Endodermal cell (in vitro differentiated cells): ENCODE results near the gene P2RX1. TPM values are rescaled to one million over a fixed set of nuclear protein-coding genes. Genes with fewer than 3 reads are reported as not detected.

Experiments used
- DNase-seq: peaks from one replicate; pipeline ENCODE4 v3.0.0-alpha.2; 2017
- H3K27ac ChIP-seq: 2 replicates; pipeline ENCODE4 v1.5.1; 2013; ENCODE audit warnings: mild to moderate bottlenecking, low read depth, low read length, moderate library complexity
- H3K27me3 ChIP-seq: 2 replicates; pipeline ENCODE4 v1.6.1; 2013; ENCODE audit warnings: mild to moderate bottlenecking, low read length, moderate library complexity; ENCODE audit not compliant: insufficient read depth, control insufficient read depth, poor library complexity, severe bottlenecking
- H3K36me3 ChIP-seq: 2 replicates; pipeline ENCODE4 v1.7.0; 2013; ENCODE audit warnings: mild to moderate bottlenecking, low read length, moderate library complexity; ENCODE audit not compliant: control insufficient read depth, insufficient read depth
- H3K4me1 ChIP-seq: one replicate; pipeline ENCODE4 v1.7.0; 2013; ENCODE audit warnings: low read length; ENCODE audit not compliant: control insufficient read depth, insufficient read depth
- H3K4me3 ChIP-seq: 2 replicates; pipeline ENCODE4 v1.5.1; 2013; ENCODE audit warnings: mild to moderate bottlenecking, low read length, moderate library complexity
- H3K9ac ChIP-seq: 2 replicates; pipeline ENCODE4 v1.6.1; 2013; ENCODE audit warnings: mild to moderate bottlenecking, low read length, moderate library complexity; ENCODE audit not compliant: poor library complexity, severe bottlenecking; ENCODE audit errors: extremely low read depth
- H3K9me3 ChIP-seq: 2 replicates; pipeline ENCODE4 v1.6.1; 2013; ENCODE audit warnings: mild to moderate bottlenecking, low read length, moderate library complexity; ENCODE audit not compliant: control insufficient read depth
- H3K27ac Mint-ChIP-seq: 2 replicates; pipeline ENCODE4 v1.8.0; 2020; ENCODE audit warnings: mixed read lengths
- H3K27me3 Mint-ChIP-seq: 2 replicates; pipeline ENCODE4 v1.8.0; 2021; ENCODE audit warnings: mild to moderate bottlenecking, mixed read lengths; ENCODE audit not compliant: insufficient read depth
- H3K36me3 Mint-ChIP-seq: 2 replicates; pipeline ENCODE4 v1.8.0; 2020; ENCODE audit warnings: low read depth, mixed read lengths
- H3K4me1 Mint-ChIP-seq: 2 replicates; pipeline ENCODE4 v1.8.0; 2020; ENCODE audit warnings: mixed read lengths
- H3K4me3 Mint-ChIP-seq: 2 replicates; pipeline ENCODE4 v1.8.0; 2020; ENCODE audit warnings: mild to moderate bottlenecking, moderate library complexity, mixed read lengths
- H3K9me3 Mint-ChIP-seq: 2 replicates; pipeline ENCODE4 v1.8.0; 2020; ENCODE audit warnings: mild to moderate bottlenecking, mixed read lengths
- WGBS, 2 experiments: methylation state at CpG; one replicate each; pipeline versions ENCODE4 v1.1.5 to v1.1.7; 2013; ENCODE audit warnings: missing lambda C conversion rate in 2 of 2, mixed read lengths in 1 of 2; ENCODE audit not compliant: insufficient coverage in 1 of 2, insufficient read length in 1 of 2; 5-methylcytosine and 5-hydroxymethylcytosine counted together
- total RNA-seq, 2 donors: library from RNA; stranded (reverse); fragmentation: NEBNext Ultra II Directional in 1 of 2; extraction: Animal tissue kit (Norgen Biotek cat#: 25700) in 1 of 2; gene quantifications; 2 replicates in 1 of 2; 3 replicates in 1 of 2; pipeline ENCODE4 v1.2.1, GENCODE V29; 2021
- TF ChIP-seq, protein P1 (sequence below): fragments of 200-600 bp; sonication (generic); conservative IDR thresholded peaks from 2 replicates; pipeline ENCODE4 v1.5.0; 2021; ENCODE audit warnings: antibody characterized with exemption, mild to moderate bottlenecking

P2RX1 gene
- total RNA-seq, 2 donors from 2014 or later, result not detected

DNA sequence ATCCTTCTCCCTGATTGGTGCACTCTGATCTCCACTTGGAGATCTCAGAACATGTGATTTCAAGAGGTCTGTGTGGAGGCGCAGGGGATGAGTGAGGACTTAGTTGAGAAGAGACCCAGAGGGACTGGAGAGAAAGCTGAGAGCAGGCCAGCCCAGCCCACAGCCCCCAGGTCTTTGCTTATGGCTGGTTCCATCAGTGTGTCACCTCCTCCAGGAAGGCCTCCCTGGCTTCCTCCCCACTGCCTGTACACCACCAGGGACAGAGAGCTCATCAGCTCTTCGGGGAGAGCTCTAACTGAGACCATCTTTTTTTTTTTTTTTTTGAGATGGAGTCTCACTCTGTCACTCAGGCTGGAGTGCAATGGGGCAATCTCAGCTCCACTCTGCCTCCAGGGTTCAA is 3.4 kb downstream of the P2RX1 start:
- H3K27ac Mint-ChIP-seq, result no peak overlapping the region
- no peaks in the 10 kb centered on the region for H3K9me3 ChIP-seq
- H3K4me1 ChIP-seq, result no peaks in the 10 kb centered on the region
- no peaks in the 10 kb centered on the region for H3K4me1 Mint-ChIP-seq
- H3K4me3 ChIP-seq, result no peak overlapping the region
- no peaks in the 10 kb centered on the region for H3K36me3 ChIP-seq
- TF ChIP-seq, protein P1, sequence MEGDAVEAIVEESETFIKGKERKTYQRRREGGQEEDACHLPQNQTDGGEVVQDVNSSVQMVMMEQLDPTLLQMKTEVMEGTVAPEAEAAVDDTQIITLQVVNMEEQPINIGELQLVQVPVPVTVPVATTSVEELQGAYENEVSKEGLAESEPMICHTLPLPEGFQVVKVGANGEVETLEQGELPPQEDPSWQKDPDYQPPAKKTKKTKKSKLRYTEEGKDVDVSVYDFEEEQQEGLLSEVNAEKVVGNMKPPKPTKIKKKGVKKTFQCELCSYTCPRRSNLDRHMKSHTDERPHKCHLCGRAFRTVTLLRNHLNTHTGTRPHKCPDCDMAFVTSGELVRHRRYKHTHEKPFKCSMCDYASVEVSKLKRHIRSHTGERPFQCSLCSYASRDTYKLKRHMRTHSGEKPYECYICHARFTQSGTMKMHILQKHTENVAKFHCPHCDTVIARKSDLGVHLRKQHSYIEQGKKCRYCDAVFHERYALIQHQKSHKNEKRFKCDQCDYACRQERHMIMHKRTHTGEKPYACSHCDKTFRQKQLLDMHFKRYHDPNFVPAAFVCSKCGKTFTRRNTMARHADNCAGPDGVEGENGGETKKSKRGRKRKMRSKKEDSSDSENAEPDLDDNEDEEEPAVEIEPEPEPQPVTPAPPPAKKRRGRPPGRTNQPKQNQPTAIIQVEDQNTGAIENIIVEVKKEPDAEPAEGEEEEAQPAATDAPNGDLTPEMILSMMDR, result no peak
- H3K27me3 Mint-ChIP-seq, result no peaks in the 10 kb centered on the region
- H3K9ac ChIP-seq, result no peak overlapping the region
- H3K27ac ChIP-seq, result no peak overlapping the region
- no peak overlapping the region for H3K4me3 Mint-ChIP-seq
- DNase-seq, result no peak
- H3K27me3 ChIP-seq, result no peaks in the 10 kb centered on the region
- H3K36me3 Mint-ChIP-seq, result no peaks in the 10 kb centered on the region
- no peaks in the 10 kb centered on the region for H3K9me3 Mint-ChIP-seq
- WGBS, 2 experiments, result 95 to 100% methylated on average over 2 of the region's 2 CpGs

DNA sequence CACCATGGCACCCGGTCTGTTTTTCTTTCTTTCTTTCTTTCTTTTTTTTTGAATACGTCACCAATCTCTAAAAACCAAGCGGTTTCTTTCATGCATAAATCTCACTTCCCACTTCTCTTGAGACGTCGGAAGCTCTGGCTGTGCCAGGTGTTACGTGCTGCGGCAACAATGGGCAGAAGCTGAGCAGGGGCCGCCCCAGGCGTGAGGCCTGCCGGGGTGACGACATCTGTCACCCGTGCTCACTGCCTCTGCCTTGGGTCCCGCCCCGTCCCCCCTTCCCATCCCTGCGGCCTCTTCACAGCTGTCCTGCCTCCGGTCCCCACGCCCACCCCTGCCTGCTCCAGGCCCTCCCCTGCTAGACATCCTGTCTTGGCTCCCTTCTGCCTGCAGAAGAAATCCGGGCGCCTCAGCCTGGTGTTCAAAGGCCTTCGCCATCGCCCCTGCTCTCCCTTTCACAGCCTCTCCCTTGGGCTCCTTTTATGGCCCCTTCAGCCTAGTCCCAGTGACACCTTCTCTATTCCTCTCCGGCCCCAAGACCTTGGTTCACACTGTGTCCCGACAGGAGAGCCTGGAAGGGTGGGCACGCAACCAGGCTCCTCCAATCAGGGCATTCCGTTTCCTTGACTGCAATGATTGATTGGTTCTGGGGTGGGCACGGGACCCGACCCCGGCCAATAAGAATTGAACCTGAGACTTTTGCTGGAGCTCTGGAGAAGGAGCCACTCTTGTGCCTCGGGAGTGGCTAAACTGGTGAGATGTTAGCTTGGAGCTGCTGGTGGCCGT is 4.8 kb downstream of the P2RX1 start:
- no peak overlapping the region for H3K27ac Mint-ChIP-seq
- H3K27ac ChIP-seq, result peak overlapping the region; percentile 60
- peak; percentile 72 for DNase-seq

DNA sequence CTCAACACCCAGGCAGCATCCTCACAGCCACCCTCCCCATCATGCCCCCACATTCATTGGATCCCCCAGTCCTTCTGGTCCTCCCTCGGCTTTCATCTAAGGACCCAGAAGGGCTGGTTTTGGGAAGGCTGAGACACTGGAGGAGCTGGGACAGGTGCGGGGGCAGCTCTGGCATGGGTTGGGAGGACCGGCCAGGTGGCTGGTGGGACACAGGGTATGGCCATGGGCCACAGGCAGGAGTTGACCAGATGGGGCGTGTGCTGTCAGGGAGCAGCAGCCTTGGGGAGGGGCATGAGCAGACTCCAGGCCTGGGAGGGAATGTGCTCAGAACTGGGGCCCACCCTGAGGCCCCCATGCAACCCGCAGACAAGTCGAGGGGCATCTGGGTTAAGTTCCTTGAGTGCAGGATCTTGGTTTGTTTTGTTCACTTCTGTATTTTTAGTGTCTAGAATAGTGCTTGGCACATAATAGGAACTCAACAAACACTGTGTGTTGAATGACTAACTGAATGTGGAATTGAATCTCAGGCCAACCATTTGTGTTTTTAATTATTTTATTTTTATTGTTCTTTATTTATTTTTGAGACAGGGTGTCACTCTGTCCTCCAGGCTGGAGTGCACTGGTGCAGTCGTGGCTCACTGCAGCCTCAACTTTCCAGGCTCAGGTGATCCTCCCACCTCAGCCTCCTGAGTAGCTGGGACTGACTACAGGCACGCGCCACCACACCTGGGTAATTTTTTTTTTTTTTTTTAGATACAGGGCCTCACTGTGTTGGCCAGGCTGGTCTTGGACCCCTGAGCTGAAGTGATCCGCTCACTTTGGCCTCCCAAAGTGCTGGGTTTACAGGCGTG is 5.6 kb downstream of the P2RX1 start:
- H3K4me1 Mint-ChIP-seq, result no peaks in the 10 kb centered on the region
- no peak overlapping the region for H3K27ac Mint-ChIP-seq
- no peaks in the 10 kb centered on the region for H3K9me3 ChIP-seq
- no peak overlapping the region for H3K4me3 ChIP-seq
- WGBS, 2 experiments, result 85% methylated on average over 6 to 11 of the region's 11 CpGs
- no peaks in the 10 kb centered on the region for H3K4me1 ChIP-seq
- no peaks in the 10 kb centered on the region for H3K27me3 Mint-ChIP-seq
- no peak overlapping the region for H3K9ac ChIP-seq
- DNase-seq, result no peak
- no peaks in the 10 kb centered on the region for H3K27me3 ChIP-seq
- TF ChIP-seq, protein P1, result no peak
- no peaks in the 10 kb centered on the region for H3K36me3 Mint-ChIP-seq
- no peaks in the 10 kb centered on the region for H3K36me3 ChIP-seq
- peak overlapping the region; percentile 60 for H3K27ac ChIP-seq
- H3K4me3 Mint-ChIP-seq, result no peak overlapping the region
- H3K9me3 Mint-ChIP-seq, result no peaks in the 10 kb centered on the region

More for the DNA sequence above, 4.8 kb downstream of the P2RX1 start:
- no peak overlapping the region for H3K9ac ChIP-seq
- H3K4me3 ChIP-seq, result no peak overlapping the region
- Mint-ChIP-seq H3K4me3 (no peak overlapping the region), H3K4me1 (no peaks in the 10 kb centered on the region), H3K36me3 (no peaks in the 10 kb centered on the region), H3K27me3 (no peaks in the 10 kb centered on the region), H3K9me3 (no peaks in the 10 kb centered on the region)
- H3K4me1 ChIP-seq, result no peaks in the 10 kb centered on the region
- no peaks in the 10 kb centered on the region for H3K27me3 ChIP-seq
- no peaks in the 10 kb centered on the region for H3K36me3 ChIP-seq
- H3K9me3 ChIP-seq, result no peaks in the 10 kb centered on the region
- WGBS, 2 experiments, result 86 to 89% methylated on average over 12 to 30 of the region's 30 CpGs
- TF ChIP-seq, protein P1, result no peak
